AG10803 (cell line): ENCODE results near the gene RAB26.
"Not testable (repeated sequence)": the region's sequence is repeated elsewhere in the genome, so short reads cannot be mapped to it uniquely, and the experiment has no call there.

Experiments
- DNase-seq: peaks from one replicate; pipeline ENCODE4 v3.0.0; 2010; ENCODE audit warnings: low read depth
- H3K4me3 ChIP-seq: 2 replicates; pipeline ENCODE4 v1.5.1; 2011; ENCODE audit warnings: mild to moderate bottlenecking, low read length, control low read depth
- CTCF ChIP-seq: conservative IDR thresholded peaks from 2 replicates; pipeline ENCODE4 v1.5.1; 2011; ENCODE audit warnings: mild to moderate bottlenecking, low read length, control low read depth, inconsistent platforms

RAB26 gene

GRCh38 chr16:2114225-2114624 is 34.2 kb upstream of the RAB26 start:
- H3K4me3 ChIP-seq: not testable (repeated sequence)

GRCh38 chr16:2114885-2115590 is 33.4 kb upstream of the RAB26 start:
- H3K4me3 ChIP-seq, DNase-seq: not testable (repeated sequence)

More at GRCh38 chr16:2114225-2114624, 34.2 kb upstream of the RAB26 start:
- DNase-seq: not testable (repeated sequence)

- H3K4me3 ChIP-seq: no peak overlapping the region
- DNase-seq: no peak
- TF ChIP-seq CTCF: no peak
Observed at GRCh38 chr16:2115591-2115973, 32.8 kb upstream of the RAB26 start.

GRCh38 chr16:2116428-2116827 is 32.0 kb upstream of the RAB26 start:
- H3K4me3 ChIP-seq, DNase-seq: not testable (repeated sequence)

DNA sequence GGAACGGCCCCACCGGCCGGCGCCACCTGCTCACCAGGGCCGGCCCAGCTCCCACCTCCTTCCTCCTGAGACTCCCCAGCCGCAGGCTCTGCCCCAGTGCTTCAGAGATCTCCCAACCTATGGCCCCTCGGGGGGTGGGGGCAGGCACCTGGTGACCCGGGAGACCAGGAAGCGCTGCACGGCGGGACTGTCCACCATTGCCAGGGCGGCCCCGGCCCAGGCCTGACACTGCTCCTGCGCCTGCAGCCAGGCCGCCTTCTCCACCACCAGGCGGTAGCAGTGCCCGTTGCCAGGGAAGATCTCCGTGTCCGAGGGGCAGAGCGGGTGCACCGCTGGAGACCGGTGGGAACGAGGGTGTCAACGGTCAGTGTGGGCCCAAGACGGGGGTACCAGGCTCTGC is 31.1 kb upstream of the RAB26 start:
- not testable (repeated sequence) for H3K4me3 ChIP-seq, DNase-seq

DNA sequence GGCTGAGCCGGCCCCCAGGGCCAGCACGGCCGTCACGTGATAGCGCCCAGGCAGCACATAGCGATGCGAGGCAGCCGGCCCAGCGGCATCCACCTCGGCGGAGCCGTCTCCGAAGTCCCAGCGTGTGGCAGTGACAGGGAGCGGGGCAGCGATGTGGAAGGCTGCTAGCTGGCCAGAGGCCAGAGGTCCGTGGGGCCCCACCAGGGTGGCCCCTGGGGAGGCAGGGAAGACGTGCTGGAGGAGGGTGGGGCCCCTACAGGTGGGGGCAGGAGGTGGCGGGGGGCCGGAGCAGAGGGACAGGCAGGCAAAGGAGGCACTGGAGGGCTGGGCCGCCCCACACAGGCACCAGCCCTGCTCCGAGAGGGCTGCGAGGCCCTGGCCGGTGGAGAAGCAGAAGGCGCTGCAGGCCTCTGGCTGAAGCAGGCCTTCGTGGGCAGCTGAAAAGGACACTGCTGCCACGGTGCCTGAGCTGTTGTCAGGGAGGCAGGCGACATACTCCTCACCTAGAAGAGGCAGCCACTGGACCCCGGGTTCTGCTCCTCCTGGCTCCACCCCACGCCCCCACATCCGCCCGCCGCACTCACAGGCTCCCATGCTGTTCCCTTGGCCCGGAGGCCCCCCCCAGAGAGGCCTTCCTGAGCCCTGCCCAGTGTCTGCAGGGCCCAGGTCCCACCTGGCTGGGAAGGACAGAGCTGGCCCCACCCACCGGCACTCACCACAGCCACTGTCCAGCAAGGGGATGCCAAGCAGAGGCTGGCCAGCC is 30.3 kb upstream of the RAB26 start:
- not testable (repeated sequence) for H3K4me3 ChIP-seq, DNase-seq

GRCh38 chr16:2121325-2121724 is 27.1 kb upstream of the RAB26 start:
- peak; percentile 56 for TF ChIP-seq CTCF
- H3K4me3 ChIP-seq: not testable (repeated sequence)
- peak; percentile 71 for DNase-seq

DNA sequence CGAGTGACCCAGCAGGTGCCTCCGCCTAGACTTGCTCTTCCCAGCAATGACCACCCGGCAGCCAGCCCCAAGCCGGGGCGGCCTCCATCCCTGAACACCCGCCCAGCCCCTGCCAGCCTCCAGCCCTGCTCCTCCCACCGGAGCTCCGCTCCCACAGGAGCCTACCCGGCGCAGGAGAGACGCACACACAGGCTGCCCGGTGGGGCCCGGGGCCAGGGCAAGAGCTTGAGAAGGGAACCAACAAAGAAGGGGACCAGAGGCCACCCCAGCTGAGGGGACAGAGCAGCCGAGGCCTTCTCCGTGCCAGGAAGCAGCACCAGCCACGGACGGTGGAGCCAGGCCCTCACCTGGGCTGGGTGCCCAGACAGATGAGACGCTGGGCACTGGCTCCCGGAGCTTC is 26.6 kb upstream of the RAB26 start:
- no peak for DNase-seq
- no peak for TF ChIP-seq CTCF
- peak overlapping the region; percentile 7; the same call in 1 of the 2 replicates for H3K4me3 ChIP-seq

- DNase-seq: no peak
- H3K4me3 ChIP-seq: no peak overlapping the region; the same call in 1 of the 2 replicates
- TF ChIP-seq CTCF: no peak
Observed at GRCh38 chr16:2122429-2122828, 26.0 kb upstream of the RAB26 start.

DNA sequence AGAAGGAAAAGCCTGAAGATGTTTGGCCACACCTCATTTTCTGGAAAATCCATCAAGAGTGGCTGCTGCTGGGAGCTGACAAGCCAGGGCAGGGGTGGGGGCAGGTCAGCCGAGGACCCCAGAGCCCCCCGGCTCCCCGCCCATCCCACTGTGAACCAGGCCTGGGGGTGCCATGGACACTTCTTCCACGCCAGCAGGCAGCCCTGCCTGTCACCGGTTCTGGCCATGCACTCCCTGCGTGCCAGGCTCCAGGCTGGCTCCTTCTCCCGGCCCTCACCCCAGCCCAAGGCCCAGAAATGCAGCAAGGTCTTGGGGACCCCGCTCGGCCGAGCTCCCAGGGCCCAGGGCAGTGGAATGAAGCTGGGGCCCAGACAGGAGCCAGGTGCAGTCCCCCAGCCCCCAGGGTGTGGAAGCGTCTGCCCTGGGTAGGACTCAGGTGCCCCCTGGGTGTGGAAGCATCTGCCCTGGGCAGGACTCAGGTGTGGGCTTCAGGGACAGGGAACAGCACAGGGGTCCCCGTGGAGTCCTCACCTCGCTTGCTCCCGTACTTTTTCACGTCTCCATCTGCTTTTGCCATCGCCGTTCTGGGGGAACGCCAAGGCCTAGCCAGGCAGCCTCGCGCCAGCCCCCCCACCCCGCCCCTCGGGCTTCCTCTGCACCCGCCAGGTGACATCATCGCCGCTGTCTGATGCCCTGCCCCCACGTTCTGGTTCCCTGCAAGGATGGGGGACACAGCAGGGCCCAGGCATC is 25.3 kb upstream of the RAB26 start:
- H3K4me3 ChIP-seq, DNase-seq: not testable (repeated sequence)

GRCh38 chr16:2123706-2124376 is 24.6 kb upstream of the RAB26 start:
- not testable (repeated sequence) for DNase-seq, H3K4me3 ChIP-seq

GRCh38 chr16:2124377-2124693 is 24.1 kb upstream of the RAB26 start:
- not testable (repeated sequence) for DNase-seq, H3K4me3 ChIP-seq

- peak; percentile 73 for DNase-seq
- peak overlapping the region; percentile 38 for H3K4me3 ChIP-seq
Observed at GRCh38 chr16:2124694-2125444, 23.6 kb upstream of the RAB26 start.
